Mesenchymal stem cell (in vitro differentiated cells and primary cell): ENCODE results near the gene NCOR2.

Experiments
- DNase-seq: peaks from one replicate; pipeline ENCODE4 v3.0.0-alpha.2; 2013
- H2AFZ ChIP-seq: one replicate; pipeline ENCODE4 v1.6.1; 2013; ENCODE audit warnings: low read depth, mild to moderate bottlenecking, control low read depth, inconsistent platforms, low read length, moderate library complexity
- H2AK5ac ChIP-seq: 2 replicates; pipeline ENCODE4 v1.6.1; 2013; ENCODE audit warnings: low read length, moderate library complexity, mild to moderate bottlenecking, inconsistent platforms; ENCODE audit not compliant: severe bottlenecking
- H2BK120ac ChIP-seq: one replicate; pipeline ENCODE4 v1.6.1; 2013; ENCODE audit warnings: low read depth, mild to moderate bottlenecking, inconsistent platforms, low read length, moderate library complexity
- H2BK12ac ChIP-seq, 2 experiments: one replicate each; pipeline ENCODE4 v1.6.1; 2013; ENCODE audit warnings: inconsistent platforms in 2 of 2, low read length in 2 of 2, mild to moderate bottlenecking in 2 of 2, moderate library complexity in 2 of 2, control low read depth in 1 of 2
- H2BK15ac ChIP-seq: one replicate; pipeline ENCODE4 v1.6.1; 2013; ENCODE audit warnings: mild to moderate bottlenecking, low read depth, inconsistent platforms; ENCODE audit not compliant: poor library complexity, severe bottlenecking
- H2BK5ac ChIP-seq: 2 replicates; pipeline ENCODE4 v1.6.1; 2013; ENCODE audit warnings: low read depth, mild to moderate bottlenecking, low read length, control low read depth, inconsistent platforms; ENCODE audit not compliant: poor library complexity, severe bottlenecking
- H3K14ac ChIP-seq, 2 experiments: one replicate each; pipeline ENCODE4 v1.6.1; 2013; ENCODE audit warnings: inconsistent platforms in 2 of 2, low read length in 2 of 2, control low read depth in 1 of 2, mild to moderate bottlenecking in 1 of 2, moderate library complexity in 1 of 2
- H3K18ac ChIP-seq, 2 experiments: one replicate each; pipeline ENCODE4 v1.6.1; 2013; ENCODE audit warnings: inconsistent platforms in 2 of 2, low read length in 2 of 2, control low read depth in 1 of 2, low read depth in 1 of 2, mild to moderate bottlenecking in 1 of 2
- H3K23ac ChIP-seq, 2 experiments: one replicate each; pipeline ENCODE4 v1.6.1; 2013; ENCODE audit warnings: inconsistent platforms in 2 of 2, low read length in 2 of 2, mild to moderate bottlenecking in 2 of 2, moderate library complexity in 2 of 2, control low read depth in 1 of 2
- H3K27ac ChIP-seq: 2 replicates; pipeline ENCODE4 v1.5.1; 2013; ENCODE audit warnings: mild to moderate bottlenecking, moderate library complexity, low read length, control low read depth, inconsistent platforms; ENCODE audit not compliant: poor library complexity, severe bottlenecking
- H3K27me3 ChIP-seq, 2 experiments: 2 replicates each; pipeline versions ENCODE4 v1.6.1 to v1.7.0; 2013; ENCODE audit warnings: low read length in 2 of 2, mild to moderate bottlenecking in 2 of 2, moderate library complexity in 2 of 2, control low read depth in 1 of 2, inconsistent platforms in 1 of 2; ENCODE audit not compliant: control insufficient read depth in 1 of 2, insufficient read depth in 1 of 2
- H3K36me3 ChIP-seq, 2 experiments: 2 replicates each; pipeline versions ENCODE4 v1.6.1 to v1.7.0; 2013; ENCODE audit warnings: low read length in 2 of 2, control low read depth in 1 of 2, inconsistent platforms in 1 of 2, low read depth in 1 of 2, mild to moderate bottlenecking in 1 of 2; ENCODE audit not compliant: insufficient read depth in 2 of 2, control insufficient read depth in 1 of 2
- H3K4ac ChIP-seq, 2 experiments: one replicate each; pipeline ENCODE4 v1.6.1; 2013; ENCODE audit warnings: inconsistent platforms in 2 of 2, low read length in 2 of 2, mild to moderate bottlenecking in 2 of 2, moderate library complexity in 2 of 2, control low read depth in 1 of 2, low read depth in 1 of 2
- H3K4me1 ChIP-seq: 2 replicates; pipeline ENCODE4 v1.6.1; 2013; ENCODE audit warnings: low read depth, low read length, control low read depth; ENCODE audit not compliant: control insufficient read depth, insufficient read depth
- H3K4me2 ChIP-seq: 2 replicates; pipeline ENCODE4 v1.6.1; 2013; ENCODE audit warnings: low read length, mild to moderate bottlenecking, inconsistent platforms; ENCODE audit not compliant: poor library complexity, severe bottlenecking
- H3K4me3 ChIP-seq, 2 experiments: 2 replicates each; pipeline versions ENCODE4 v1.5.1 to v1.7.0; 2013; ENCODE audit warnings: low read length in 2 of 2, mild to moderate bottlenecking in 2 of 2, control low read depth in 1 of 2, low read depth in 1 of 2; ENCODE audit not compliant: insufficient read depth in 1 of 2
- H3K79me1 ChIP-seq: replicated peaks from 2 replicates; pipeline ENCODE4 v1.6.1; 2013; ENCODE audit warnings: mild to moderate bottlenecking, control low read depth, low read length, inconsistent platforms; ENCODE audit not compliant: poor library complexity, severe bottlenecking
- H3K9ac ChIP-seq: 2 replicates; pipeline ENCODE4 v1.7.0; 2013; ENCODE audit warnings: mild to moderate bottlenecking, low read length, moderate library complexity
- H3K9me3 ChIP-seq: 2 replicates; pipeline ENCODE4 v1.7.0; 2013; ENCODE audit warnings: mild to moderate bottlenecking, low read length; ENCODE audit not compliant: control insufficient read depth
- H4K8ac ChIP-seq: one replicate; pipeline ENCODE4 v1.6.1; 2013; ENCODE audit warnings: inconsistent platforms, mild to moderate bottlenecking, low read length, moderate library complexity
- H4K91ac ChIP-seq: one replicate; pipeline ENCODE4 v1.6.1; 2013; ENCODE audit warnings: mild to moderate bottlenecking, low read length, inconsistent platforms
- WGBS: methylation state at CpG from one replicate; pipeline ENCODE4 v1.1.7; 2013; ENCODE audit warnings: mixed read lengths; 5-methylcytosine and 5-hydroxymethylcytosine counted together

Gene NCOR2

DNA sequence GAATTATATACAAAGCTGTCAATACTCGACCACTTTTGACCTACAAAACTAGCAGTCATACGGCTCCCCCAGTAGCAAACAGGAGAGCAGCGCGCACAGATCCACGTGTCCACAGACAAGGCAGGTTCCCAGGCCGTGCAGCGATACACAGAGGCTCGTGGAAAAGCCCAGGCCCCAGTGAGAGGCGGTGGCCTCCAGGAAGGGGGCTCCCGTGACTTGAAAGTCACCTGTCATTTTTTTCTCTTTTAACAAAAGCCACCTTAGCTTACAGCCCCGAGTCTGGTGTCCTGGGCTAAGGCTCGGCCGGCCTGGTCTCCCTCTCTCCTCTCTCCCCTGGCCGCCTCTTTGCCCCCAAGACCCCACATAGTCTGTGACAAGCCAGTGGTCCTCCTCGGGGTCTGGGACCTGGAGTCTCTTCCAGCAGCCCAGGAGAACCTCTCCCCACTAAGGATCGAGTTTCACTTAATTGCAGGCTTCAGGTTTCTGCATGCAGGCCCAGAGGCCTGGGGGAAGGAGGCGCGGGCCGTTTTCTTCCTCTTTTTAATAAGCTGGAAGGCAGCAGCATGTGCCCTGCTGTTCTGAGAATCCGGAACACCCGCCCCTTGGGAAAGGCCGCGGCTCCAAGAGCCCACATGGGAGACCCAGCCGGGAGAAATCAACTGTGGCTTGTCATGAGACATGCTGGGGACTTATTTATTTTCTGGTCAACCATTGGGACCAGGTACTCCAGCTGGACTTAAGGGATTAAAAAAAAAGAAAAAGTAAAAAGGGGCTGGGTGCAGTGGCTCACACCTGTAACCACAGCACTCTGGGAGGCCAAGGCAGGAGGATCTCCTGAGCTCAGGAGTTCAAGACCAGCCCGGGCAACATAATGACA, 15.9 kb downstream of the NCOR2 start:
- Histone ChIP-seq H3K4me1 (peaks cover 69% of the 10 kb centered on the region), H4K91ac (no peak overlapping the region), H3K36me3 (peaks cover 6 to 33% of the 10 kb centered on the region in 2 experiments), H3K18ac (peak overlapping the region in 1 of 2 experiments; percentile 46), H3K27me3 (no peaks in the 10 kb centered on the region), H3K9me3 (no peaks in the 10 kb centered on the region), H3K79me1 (no peaks in the 10 kb centered on the region), H2BK15ac (no peak overlapping the region), H2BK12ac (peak overlapping the region in 1 of 2 experiments; percentile 51), H3K27ac (peak overlapping the region; percentile 57), H3K9ac (peak overlapping the region; percentile 42), H2BK5ac (no peak overlapping the region), H2AFZ (no peak overlapping the region), H3K4ac (peak overlapping the region in 1 of 2 experiments; percentile 49), H2BK120ac (no peak overlapping the region), H3K14ac (no peak overlapping the region), H2AK5ac (no peak overlapping the region), H3K4me2 (no peak overlapping the region), H4K8ac (peak overlapping the region; percentile 4), H3K4me3 (no peak overlapping the region), H3K23ac (no peak overlapping the region)
- 38% methylated on average over 24 of the region's 25 CpGs for WGBS
- DNase-seq: peak; percentile 68

DNA sequence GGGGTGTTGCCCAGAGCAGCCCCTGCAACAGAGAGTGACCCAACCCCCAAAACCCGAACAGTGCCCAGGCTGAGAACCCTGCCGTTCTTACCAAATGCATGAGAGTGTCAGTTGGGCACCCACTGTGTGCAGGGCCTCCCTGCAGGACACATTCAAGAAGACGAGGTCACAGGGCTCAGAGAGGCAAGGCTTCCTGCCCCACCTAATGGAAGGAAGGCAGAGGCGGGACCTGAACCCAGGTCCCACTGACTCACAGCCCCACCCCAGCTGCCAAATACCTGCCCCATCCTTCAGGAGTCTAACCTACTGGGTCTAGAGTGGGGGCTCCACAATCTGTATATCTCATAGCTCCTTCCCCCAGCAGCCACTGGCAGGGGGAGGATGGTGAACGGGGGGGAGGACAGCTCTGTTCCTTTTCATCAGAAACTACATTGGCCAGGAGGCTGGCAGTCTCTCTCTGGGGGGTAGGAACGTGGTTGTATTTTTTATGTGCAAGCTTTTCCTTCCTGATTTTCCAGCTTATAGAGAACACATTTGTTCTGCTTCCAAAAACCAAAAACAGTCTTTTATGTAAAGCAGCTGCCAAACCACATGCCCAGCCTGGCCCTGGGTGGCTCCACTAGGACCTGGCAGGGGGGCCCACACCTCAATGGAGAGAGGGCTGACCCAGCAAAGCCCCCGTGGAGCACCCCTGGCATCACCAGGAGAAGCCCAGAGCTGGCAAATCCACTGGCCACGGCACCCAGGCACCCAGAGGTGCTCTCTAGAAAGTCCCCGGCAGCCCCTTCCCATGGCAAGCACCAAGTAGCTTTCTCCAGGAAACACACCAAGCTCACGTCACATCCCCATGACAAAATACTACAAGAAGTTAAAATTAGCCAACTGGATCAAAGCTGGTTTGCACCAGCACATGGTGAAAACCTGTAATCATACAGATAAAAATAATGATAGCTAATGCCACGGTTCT, 17.0 kb downstream of the NCOR2 start:
- DNase-seq: no peak
- peaks cover 6 to 24% of the 10 kb centered on the region in 2 experiments for H3K36me3 ChIP-seq
- peak overlapping the region; percentile 24 for H2AK5ac ChIP-seq
- no peak overlapping the region for H3K4me3 ChIP-seq
- peak overlapping the region; percentile 47 for H2BK5ac ChIP-seq
- no peak overlapping the region for H3K4ac ChIP-seq
- no peaks in the 10 kb centered on the region for H3K9me3 ChIP-seq
- H3K18ac ChIP-seq: peak overlapping the region; percentile 3 to 30
- H3K27ac ChIP-seq: peak overlapping the region; percentile 62
- peak overlapping the region; percentile 52 for H4K91ac ChIP-seq
- H4K8ac ChIP-seq: no peak overlapping the region
- no peak overlapping the region for H2AFZ ChIP-seq
- H2BK15ac ChIP-seq: no peak overlapping the region
- no peak overlapping the region for H2BK12ac ChIP-seq
- 81% methylated on average over 9 of the region's 11 CpGs for WGBS
- peaks cover 72% of the 10 kb centered on the region for H3K4me1 ChIP-seq
- peak overlapping the region in 1 of 2 experiments; percentile 14 for H3K14ac ChIP-seq
- no peak overlapping the region for H3K23ac ChIP-seq
- no peaks in the 10 kb centered on the region for H3K27me3 ChIP-seq
- peak overlapping the region; percentile 42 for H3K9ac ChIP-seq
- no peaks in the 10 kb centered on the region for H3K79me1 ChIP-seq
- no peak overlapping the region for H2BK120ac ChIP-seq
- peak overlapping the region; percentile 17 for H3K4me2 ChIP-seq

DNA sequence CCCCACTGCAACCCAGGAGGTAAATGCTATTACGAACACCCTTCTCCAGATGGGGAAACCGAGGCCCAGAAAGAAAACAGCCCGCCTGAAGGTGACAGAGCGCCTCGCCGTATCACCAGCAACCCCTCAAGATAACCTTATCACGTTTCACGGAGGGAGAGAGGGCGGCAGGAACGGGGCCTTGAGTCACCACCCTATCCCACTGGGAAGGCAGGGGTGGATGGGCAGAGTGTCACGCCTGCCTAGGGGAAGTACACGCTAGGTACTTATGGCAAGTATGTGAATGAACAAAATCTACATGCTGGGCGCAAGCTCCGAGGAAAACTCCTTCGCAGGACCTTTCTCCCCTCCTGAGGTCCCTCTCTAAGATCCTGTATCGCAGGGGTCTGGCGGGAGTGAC, 17.8 kb downstream of the NCOR2 start:
- peak overlapping the region; percentile 1 for H4K8ac ChIP-seq
- no peak overlapping the region for H3K4me3 ChIP-seq
- no peak overlapping the region for H3K4ac ChIP-seq
- peak overlapping the region in 1 of 2 experiments; percentile 14 for H3K18ac ChIP-seq
- no peaks in the 10 kb centered on the region for H3K79me1 ChIP-seq
- peak overlapping the region; percentile 62 for H3K27ac ChIP-seq
- H3K14ac ChIP-seq: no peak overlapping the region
- H3K9me3 ChIP-seq: no peaks in the 10 kb centered on the region
- peaks cover 72% of the 10 kb centered on the region for H3K4me1 ChIP-seq
- no peak overlapping the region for H2BK12ac ChIP-seq
- H2AK5ac ChIP-seq: peak overlapping the region; percentile 11
- no peak overlapping the region for H3K4me2 ChIP-seq
- no peak for DNase-seq
- H2BK120ac ChIP-seq: no peak overlapping the region
- peak overlapping the region; percentile 47 for H2BK5ac ChIP-seq
- H2AFZ ChIP-seq: no peak overlapping the region
- whole genome bisulfite sequencing: 61% methylated on average over 12 of the region's 17 CpGs
- no peak overlapping the region for H3K23ac ChIP-seq
- peak overlapping the region; percentile 76 for H3K9ac ChIP-seq
- H3K36me3 ChIP-seq: peaks cover 6 to 18% of the 10 kb centered on the region in 2 experiments
- no peaks in the 10 kb centered on the region for H3K27me3 ChIP-seq
- no peak overlapping the region for H2BK15ac ChIP-seq
- H4K91ac ChIP-seq: peak overlapping the region; percentile 52
